GM12878 (cell line): ENCODE data around the gene MARK4. TPM values are rescaled to one million over a fixed set of nuclear protein-coding genes. Genes with fewer than 3 reads are reported as not detected.

ENCODE experiments used
- ATAC-seq: fragments of 200-7000 bp; cut with Tn5 transposase; 3 replicates; pipeline ENCODE4 v1.9.1; 2020; ENCODE audit warnings: mild to moderate bottlenecking, moderate library complexity
- BruUV-seq: library from RNA; stranded (reverse); fragments of 400-500 nt; replicated peaks from 2 replicates; lab custom pipeline; 2021; lab: Mats Ljungman, UMichigan
- CTCF ChIA-PET: fragments of 300-600 bp; sonication (Branson Sonifier 250); formaldehyde crosslinking; extraction: SDS; loops from one replicate; lab custom pipeline; 2021; ENCODE audit warnings: inconsistent platforms; lab: Yijun Ruan, JAX
- POLR2A ChIA-PET: fragments of 350-600 bp; formaldehyde crosslinking; extraction: SDS; loops from one replicate; lab custom pipeline; 2021; ENCODE audit warnings: inconsistent platforms; lab: Charles Lee
- RAD21 ChIA-PET: fragments of 300-600 bp; sonication (Branson Sonifier 250); formaldehyde crosslinking; loops from one replicate; lab custom pipeline; 2023; ENCODE audit warnings: antibody characterized with exemption; ENCODE audit not compliant: unreplicated experiment; lab: Charles Lee
- SMC1A ChIA-PET: fragments of 300-600 bp; sonication (Branson Sonifier 250); formaldehyde crosslinking; loops from one replicate; lab custom pipeline; 2023; ENCODE audit not compliant: unreplicated experiment, uncharacterized antibody; lab: Charles Lee
- DNase-seq: peaks from one replicate; pipeline ENCODE4 v3.0.0-alpha.2; 2011; ENCODE audit warnings: low read depth, low spot score
- FAIRE-seq: peaks from 3 replicates; lab custom pipeline; 2011; peaks lifted over from hg19 to GRCh38; lab: Jason Lieb, UNC
- H2AFZ ChIP-seq: 2 replicates; pipeline ENCODE4 v1.6.0; 2011; ENCODE audit warnings: low read depth, low read length, control low read depth; ENCODE audit not compliant: control insufficient read depth
- H3K27ac ChIP-seq: 2 replicates; pipeline ENCODE4 v1.5.1; 2011; ENCODE audit warnings: control low read depth; ENCODE audit not compliant: control insufficient read depth, insufficient read depth
- H3K27me3 ChIP-seq, 2 experiments: replicated peaks in 1 of 2; 2 replicates each; pipeline versions ENCODE4 v1.6.0 to v1.6.1; 2011; ENCODE audit warnings: low read length in 1 of 2; ENCODE audit not compliant: control insufficient read depth in 2 of 2, insufficient read depth in 2 of 2
- H3K36me3 ChIP-seq, 2 experiments: 2 replicates each; pipeline ENCODE4 v1.5.1; 2011; ENCODE audit warnings: low read length in 1 of 2; ENCODE audit not compliant: control insufficient read depth in 2 of 2, insufficient read depth in 2 of 2
- H3K4me1 ChIP-seq: 2 replicates; pipeline ENCODE4 v1.6.1; 2011; ENCODE audit warnings: mild to moderate bottlenecking, low read length, moderate library complexity, mixed read lengths; ENCODE audit not compliant: control insufficient read depth, insufficient read depth
- H3K4me2 ChIP-seq: 2 replicates; pipeline ENCODE4 v1.6.0; 2011; ENCODE audit warnings: control low read depth; ENCODE audit not compliant: control insufficient read depth, insufficient read depth
- H3K4me3 ChIP-seq: fragments of 200-600 bp; sonication (generic); 2 replicates; pipeline ENCODE4 v1.5.1; 2016
- H3K79me2 ChIP-seq: 2 replicates; pipeline ENCODE4 v1.6.0; 2011; ENCODE audit warnings: low read length; ENCODE audit not compliant: control insufficient read depth, insufficient read depth
- H3K9ac ChIP-seq: 2 replicates; pipeline ENCODE4 v1.8.0; 2011; ENCODE audit warnings: low read length, control low read depth, mixed read lengths; ENCODE audit not compliant: control insufficient read depth, insufficient read depth
- H3K9me3 ChIP-seq: replicated peaks from 3 replicates; pipeline ENCODE4 v1.5.1; 2011; ENCODE audit warnings: mild to moderate bottlenecking, low read length; ENCODE audit not compliant: control insufficient read depth, insufficient read depth
- H4K20me1 ChIP-seq: 2 replicates; pipeline ENCODE4 v1.6.0; 2011; ENCODE audit not compliant: control insufficient read depth, insufficient read depth
- BMI1 ChIP-seq: fragments of 450-650 bp; IDR thresholded peaks from 2 replicates; pipeline ENCODE4 v1.6.1; 2016; ENCODE audit warnings: mild to moderate bottlenecking, moderate library complexity, borderline replicate concordance
- EGR1 ChIP-seq, 2 experiments: IDR thresholded peaks; 1 replicate in 1 of 2; 2 replicates in 1 of 2; pipeline ENCODE4 v1.6.1; 2011 to 2012; ENCODE audit warnings: low read depth in 2 of 2, low read length in 2 of 2, borderline replicate concordance in 1 of 2, mild to moderate bottlenecking in 1 of 2, moderate library complexity in 1 of 2
- HDAC2 ChIP-seq: fragments of 200-600 bp; sonication (generic); IDR thresholded peaks from 2 replicates; pipeline ENCODE4 v1.6.1; 2017
- IKZF1 ChIP-seq: fragments of 450-650 bp; conservative IDR thresholded peaks from 2 replicates; pipeline ENCODE4 v1.6.1; 2017; ENCODE audit warnings: antibody characterized with exemption, mild to moderate bottlenecking
- NR2C2 ChIP-seq: IDR thresholded peaks from 2 replicates; pipeline ENCODE4 v1.6.1; 2011; ENCODE audit warnings: borderline replicate concordance, low read depth; ENCODE audit not compliant: control insufficient read depth, insufficient read length
- SREBF2 ChIP-seq: IDR thresholded peaks from 2 replicates; pipeline ENCODE4 v1.6.1; 2012; ENCODE audit warnings: mild to moderate bottlenecking, low read length
- TCF12 ChIP-seq: IDR thresholded peaks from 2 replicates; pipeline ENCODE4 v1.6.1; 2011; ENCODE audit warnings: low read depth, mild to moderate bottlenecking, low read length
- TCF3 ChIP-seq: IDR thresholded peaks from 2 replicates; pipeline ENCODE4 v1.6.1; 2012; ENCODE audit warnings: low read depth, mild to moderate bottlenecking, low read length, borderline replicate concordance; ENCODE audit not compliant: insufficient read depth
- ZNF622 ChIP-seq: fragments of 450-650 bp; IDR thresholded peaks from 2 replicates; pipeline ENCODE4 v1.6.1; 2017; ENCODE audit warnings: mild to moderate bottlenecking, inconsistent platforms
- WGBS: methylation state at CpG from one replicate; pipeline ENCODE4 v1.1.6; 2016; ENCODE audit warnings: low lambda C conversion rate; ENCODE audit not compliant: insufficient replicate concordance, insufficient coverage; ENCODE audit errors: missing lambda C conversion rate; 5-methylcytosine and 5-hydroxymethylcytosine counted together
- in situ Hi-C: fragments of 300-500 bp; cut with MboI; formaldehyde crosslinking; loops from 9 replicates; pipeline ENCODE4 v1.14.3; 2018; ENCODE audit warnings: mixed read lengths
- intact Hi-C: fragments of 100-400 bp; cut with micrococcal nuclease; formaldehyde crosslinking; loops from one replicate; pipeline ENCODE4 v1.14.2; 2022; ENCODE audit not compliant: unreplicated experiment
- polyA plus RNA-seq, 11 experiments: library from polyadenylated mRNA; depleted of rRNA in 4 of 11; unstranded in 6 of 11; stranded (reverse) in 5 of 11; fragments of >200 nt; fragmentation: Nextera tagmentation in 4 of 11; fragmentation: Illumina TruSeq in 1 of 11; extraction: Ambion mirVana in 4 of 11; extraction: Trizol in 1 of 11; gene quantifications; 1 replicate in 1 of 11; 2 replicates in 10 of 11; pipeline versions ENCODE4 v1.2.1 to v1.2.3, GENCODE V29; 2011 to 2016; ENCODE audit warnings: inconsistent platforms in 2 of 11, missing spikeins in 2 of 11, low read depth in 1 of 11
- total RNA-seq, 4 experiments: library from RNA; depleted of rRNA in 3 of 4; stranded (reverse); fragments of >200 nt in 3 of 4; fragmentation: Illumina TruSeq in 1 of 4; extraction: Trizol in 1 of 4; gene quantifications; 2 replicates each; pipeline versions ENCODE4 v1.2.1 to v1.2.3, GENCODE V29; 2013 to 2021
- TF ChIP-seq, protein P1 (sequence below), 3 experiments: IDR thresholded peaks in 2 of 3; conservative IDR thresholded peaks in 1 of 3; 2 replicates each; pipeline ENCODE4 v1.5.1; 2011; ENCODE audit warnings: low read depth in 3 of 3, low read length in 3 of 3, mild to moderate bottlenecking in 3 of 3, control low read depth in 2 of 3, moderate library complexity in 2 of 3, inconsistent platforms in 1 of 3, mixed read lengths in 1 of 3; ENCODE audit not compliant: control insufficient read depth in 2 of 3, insufficient read depth in 1 of 3; ENCODE audit errors: extremely low read depth in 1 of 3
- TF ChIP-seq, protein P2 (sequence below): IDR thresholded peaks from 2 replicates; pipeline ENCODE4 v1.6.1; 2011; ENCODE audit warnings: borderline replicate concordance, low read depth, mild to moderate bottlenecking, moderate library complexity, mixed read lengths, low read length; ENCODE audit not compliant: insufficient read depth; ENCODE audit errors: extremely low read length
- TF ChIP-seq, protein P3 (sequence below): fragments of 450-650 bp; IDR thresholded peaks from 2 replicates; pipeline ENCODE4 v1.6.1; 2017; ENCODE audit warnings: antibody characterized with exemption, mild to moderate bottlenecking, moderate library complexity

Gene MARK4
- total and polyA plus RNA-seq, 10 of the 15 experiments (the other 5 are each of a cell fraction or from before 2014, with no cell fraction given) = 0.66 to 24.3 (median 5.1) TPM

DNA sequence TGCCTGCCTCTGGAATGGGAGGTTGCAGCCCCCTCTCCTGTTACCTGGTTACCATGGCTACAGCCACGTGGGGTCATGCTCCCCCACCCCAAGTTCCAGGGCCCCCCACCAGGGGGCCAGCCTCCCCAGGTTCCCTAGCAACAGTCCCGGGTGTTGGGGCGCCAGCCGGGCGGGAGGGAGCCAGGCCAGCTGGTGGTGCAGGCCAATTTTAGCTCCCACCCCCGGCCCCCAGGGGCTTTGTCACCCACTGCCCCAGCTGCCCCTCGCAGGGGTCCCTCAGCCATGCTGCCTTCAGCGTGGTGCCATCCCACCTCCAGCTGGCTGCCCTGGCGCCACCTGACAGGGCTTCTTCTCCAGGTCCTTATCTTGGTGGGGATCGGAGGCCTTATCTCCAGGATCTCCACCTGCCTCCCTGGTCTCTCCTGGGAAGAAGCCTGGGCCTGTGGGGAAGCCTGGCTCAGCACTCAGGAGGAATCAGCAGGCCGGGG is 3.0 kb downstream of the MARK4 start:
- H3K4me3 ChIP-seq = peak overlapping the region; percentile 98; the same call in 1 of the 2 replicates
- no peaks in the 10 kb centered on the region for H3K27me3 ChIP-seq
- H4K20me1 ChIP-seq = no peaks in the 10 kb centered on the region
- no peak overlapping the region for H2AFZ ChIP-seq
- intact Hi-C loops = loop anchor here (5.0 kb wide), 1 partner anchor 83 kb away; no protein-coding TSS in a partner anchor
- CTCF ChIA-PET = interaction anchor here (1.2 to 1.4 kb wide), 4 partner anchors 34 to 85 kb away, joined by 3 to 6 read pairs (median 4); no protein-coding TSS in a partner anchor
- no peak for FAIRE-seq
- H3K79me2 ChIP-seq = peaks cover 24% of the 10 kb centered on the region
- SMC1A ChIA-PET = no interaction called here
- H3K4me2 ChIP-seq = peak overlapping the region; percentile 81
- no peak overlapping the region for H3K9ac ChIP-seq
- DNase-seq = no peak
- no peak for ATAC-seq
- H3K9me3 ChIP-seq = no peaks in the 10 kb centered on the region
- no TSS peak for BruUV-seq
- POLR2A ChIA-PET = no interaction called here
- peaks cover 12% of the 10 kb centered on the region for H3K4me1 ChIP-seq
- H3K27ac ChIP-seq = no peak overlapping the region
- in situ Hi-C loops = no loop called here
- no peak for TF ChIP-seq TCF12
- TF ChIP-seq TCF3 = 0 out of 2 replicates have a peak, but pooled peaks have one; percentile 23
- TF ChIP-seq, protein P1, sequence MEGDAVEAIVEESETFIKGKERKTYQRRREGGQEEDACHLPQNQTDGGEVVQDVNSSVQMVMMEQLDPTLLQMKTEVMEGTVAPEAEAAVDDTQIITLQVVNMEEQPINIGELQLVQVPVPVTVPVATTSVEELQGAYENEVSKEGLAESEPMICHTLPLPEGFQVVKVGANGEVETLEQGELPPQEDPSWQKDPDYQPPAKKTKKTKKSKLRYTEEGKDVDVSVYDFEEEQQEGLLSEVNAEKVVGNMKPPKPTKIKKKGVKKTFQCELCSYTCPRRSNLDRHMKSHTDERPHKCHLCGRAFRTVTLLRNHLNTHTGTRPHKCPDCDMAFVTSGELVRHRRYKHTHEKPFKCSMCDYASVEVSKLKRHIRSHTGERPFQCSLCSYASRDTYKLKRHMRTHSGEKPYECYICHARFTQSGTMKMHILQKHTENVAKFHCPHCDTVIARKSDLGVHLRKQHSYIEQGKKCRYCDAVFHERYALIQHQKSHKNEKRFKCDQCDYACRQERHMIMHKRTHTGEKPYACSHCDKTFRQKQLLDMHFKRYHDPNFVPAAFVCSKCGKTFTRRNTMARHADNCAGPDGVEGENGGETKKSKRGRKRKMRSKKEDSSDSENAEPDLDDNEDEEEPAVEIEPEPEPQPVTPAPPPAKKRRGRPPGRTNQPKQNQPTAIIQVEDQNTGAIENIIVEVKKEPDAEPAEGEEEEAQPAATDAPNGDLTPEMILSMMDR (IDR thresholded peaks at IDR 0.05 in 2 of 3, conservative IDR thresholded peaks at IDR 0.05 in 1 of 3; ENCODE audit: control insufficient read depth in 2 of 3, extremely low read depth in 1 of 3, insufficient read depth in 1 of 3, low read depth in 3 of 3, low read length in 3 of 3) = peak in 2 of 3 experiments; percentile 41 to 51; a peak in 4 of 6 replicates
- TF ChIP-seq NR2C2 = no peak
- TF ChIP-seq BMI1 = 0 out of 2 replicates have a peak, but pooled peaks have one; percentile 30
- TF ChIP-seq ZNF622 = no peak
- TF ChIP-seq EGR1 (IDR thresholded peaks at IDR 0.05; ENCODE audit: borderline replicate concordance in 1 of 2, low read depth in 2 of 2, low read length in 2 of 2) = no peak
- TF ChIP-seq, protein P2, sequence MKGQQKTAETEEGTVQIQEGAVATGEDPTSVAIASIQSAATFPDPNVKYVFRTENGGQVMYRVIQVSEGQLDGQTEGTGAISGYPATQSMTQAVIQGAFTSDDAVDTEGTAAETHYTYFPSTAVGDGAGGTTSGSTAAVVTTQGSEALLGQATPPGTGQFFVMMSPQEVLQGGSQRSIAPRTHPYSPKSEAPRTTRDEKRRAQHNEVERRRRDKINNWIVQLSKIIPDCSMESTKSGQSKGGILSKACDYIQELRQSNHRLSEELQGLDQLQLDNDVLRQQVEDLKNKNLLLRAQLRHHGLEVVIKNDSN = peak; percentile 65
- TF ChIP-seq, protein P3, sequence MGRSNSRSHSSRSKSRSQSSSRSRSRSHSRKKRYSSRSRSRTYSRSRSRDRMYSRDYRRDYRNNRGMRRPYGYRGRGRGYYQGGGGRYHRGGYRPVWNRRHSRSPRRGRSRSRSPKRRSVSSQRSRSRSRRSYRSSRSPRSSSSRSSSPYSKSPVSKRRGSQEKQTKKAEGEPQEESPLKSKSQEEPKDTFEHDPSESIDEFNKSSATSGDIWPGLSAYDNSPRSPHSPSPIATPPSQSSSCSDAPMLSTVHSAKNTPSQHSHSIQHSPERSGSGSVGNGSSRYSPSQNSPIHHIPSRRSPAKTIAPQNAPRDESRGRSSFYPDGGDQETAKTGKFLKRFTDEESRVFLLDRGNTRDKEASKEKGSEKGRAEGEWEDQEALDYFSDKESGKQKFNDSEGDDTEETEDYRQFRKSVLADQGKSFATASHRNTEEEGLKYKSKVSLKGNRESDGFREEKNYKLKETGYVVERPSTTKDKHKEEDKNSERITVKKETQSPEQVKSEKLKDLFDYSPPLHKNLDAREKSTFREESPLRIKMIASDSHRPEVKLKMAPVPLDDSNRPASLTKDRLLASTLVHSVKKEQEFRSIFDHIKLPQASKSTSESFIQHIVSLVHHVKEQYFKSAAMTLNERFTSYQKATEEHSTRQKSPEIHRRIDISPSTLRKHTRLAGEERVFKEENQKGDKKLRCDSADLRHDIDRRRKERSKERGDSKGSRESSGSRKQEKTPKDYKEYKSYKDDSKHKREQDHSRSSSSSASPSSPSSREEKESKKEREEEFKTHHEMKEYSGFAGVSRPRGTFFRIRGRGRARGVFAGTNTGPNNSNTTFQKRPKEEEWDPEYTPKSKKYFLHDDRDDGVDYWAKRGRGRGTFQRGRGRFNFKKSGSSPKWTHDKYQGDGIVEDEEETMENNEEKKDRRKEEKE = no peak
- no peak for TF ChIP-seq IKZF1
- TF ChIP-seq HDAC2 = no peak
- no peak for TF ChIP-seq SREBF2
- RAD21 ChIA-PET = no interaction called here
- H3K36me3 ChIP-seq = peaks cover 0 to 4% of the 10 kb centered on the region in 2 experiments; a peak in 1 of 4 replicates
- 72% methylated on average over 11 of the region's 11 CpGs for WGBS
